Bone marrow (tissue), 2 donors: ENCODE measurements around the gene GATB.

Experiments used
- DNase-seq, 2 donors: peaks; one replicate each; lab custom pipeline; 2025; lab: John Stamatoyannopoulos, UW

Gene GATB

DNA sequence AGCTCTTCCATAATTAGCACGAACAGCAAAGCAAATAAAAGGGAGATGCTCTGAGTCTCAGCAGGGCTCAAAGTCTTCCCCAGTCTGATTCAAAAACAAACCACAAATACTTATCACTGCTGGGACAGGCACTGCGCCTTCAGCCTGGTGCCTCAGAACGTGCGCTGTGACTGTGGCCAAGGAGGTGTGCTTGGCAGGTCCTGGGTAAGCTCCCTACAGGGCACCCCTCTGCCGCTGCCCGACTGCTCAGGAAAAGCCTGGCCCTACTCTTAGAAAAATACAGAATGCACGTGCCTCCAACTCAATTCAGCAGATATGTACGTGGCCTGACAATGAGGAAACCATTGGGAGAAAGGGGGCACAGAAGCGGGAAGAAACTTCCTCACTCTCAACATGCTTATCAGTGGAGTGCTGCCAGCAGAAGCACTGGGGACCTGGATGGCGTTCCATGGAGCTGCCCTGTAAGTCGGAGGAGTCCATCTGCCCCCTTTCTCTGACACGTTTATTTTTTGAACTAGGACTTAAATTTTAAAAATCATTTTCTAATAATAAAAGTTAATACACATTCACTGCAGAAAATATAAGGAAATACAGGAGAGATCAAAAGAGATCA lies 86.8 kb downstream of the GATB start:
- DNase-seq: no peak

DNA sequence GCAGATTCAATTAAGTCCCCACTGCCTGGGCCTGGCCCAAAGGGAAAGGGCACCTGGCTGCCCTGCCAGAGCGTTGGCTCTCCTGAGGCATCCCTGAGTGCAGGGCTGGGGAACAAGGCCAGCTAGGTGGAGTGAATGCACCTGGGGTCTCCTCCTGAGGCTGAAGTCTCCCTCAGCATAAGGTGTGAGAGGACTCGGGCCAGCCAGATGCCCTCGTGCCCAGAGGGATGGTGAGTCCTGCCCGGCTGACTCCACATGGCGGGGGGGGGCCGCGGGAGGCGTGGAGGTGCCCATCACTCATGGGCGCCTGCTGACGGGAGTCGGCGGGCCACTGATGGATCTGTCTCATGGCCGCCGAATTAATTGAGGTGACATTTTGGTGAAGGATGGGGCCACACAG lies 87.8 kb downstream of the GATB start:
- DNase-seq: no peak

DNA sequence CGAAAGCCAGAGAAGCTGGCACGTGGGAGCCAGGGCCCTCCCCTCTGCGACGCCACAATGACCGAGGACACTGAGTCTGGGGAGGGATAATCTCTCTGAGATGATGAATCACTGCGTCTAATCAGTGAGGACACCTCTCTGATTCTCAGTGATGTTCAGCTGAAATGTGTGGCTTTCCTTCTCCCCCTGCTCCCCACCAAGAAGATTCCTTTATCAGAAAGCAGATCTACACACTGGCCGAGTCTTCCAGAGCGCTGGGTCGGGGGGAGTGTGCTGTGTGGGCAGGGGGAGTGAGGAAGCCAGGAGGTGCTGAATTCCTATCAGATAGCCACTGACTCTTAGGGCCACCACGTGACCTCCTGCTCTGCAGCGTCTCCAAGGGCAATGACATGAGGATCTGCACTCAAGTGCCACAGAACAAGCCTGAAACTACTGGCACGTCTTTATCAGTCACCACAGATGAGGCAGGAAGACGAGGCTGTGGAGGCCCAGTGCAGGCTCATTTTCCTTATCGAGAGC lies 89.2 kb downstream of the GATB start:
- DNase-seq: no peak

DNA sequence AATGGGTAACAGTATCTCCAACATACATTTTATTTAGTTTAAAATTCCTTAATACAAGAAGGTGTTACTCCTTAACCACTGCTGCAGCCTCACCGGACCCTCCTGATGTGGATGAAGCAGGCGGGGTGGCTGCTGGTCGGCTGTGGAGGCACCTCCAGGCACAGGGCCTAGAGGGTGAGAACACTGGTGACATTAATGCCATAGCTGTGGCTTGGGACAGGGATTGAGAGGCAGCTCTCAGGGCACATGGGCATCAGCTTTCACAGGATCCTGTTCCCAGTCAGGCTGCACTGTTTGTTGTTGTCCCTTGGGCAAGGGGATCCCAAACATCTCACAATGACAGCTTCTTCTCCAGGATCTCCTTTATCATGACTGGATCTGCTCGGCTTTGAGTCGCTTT lies 90.0 kb downstream of the GATB start:
- DNase-seq: no peak

DNA sequence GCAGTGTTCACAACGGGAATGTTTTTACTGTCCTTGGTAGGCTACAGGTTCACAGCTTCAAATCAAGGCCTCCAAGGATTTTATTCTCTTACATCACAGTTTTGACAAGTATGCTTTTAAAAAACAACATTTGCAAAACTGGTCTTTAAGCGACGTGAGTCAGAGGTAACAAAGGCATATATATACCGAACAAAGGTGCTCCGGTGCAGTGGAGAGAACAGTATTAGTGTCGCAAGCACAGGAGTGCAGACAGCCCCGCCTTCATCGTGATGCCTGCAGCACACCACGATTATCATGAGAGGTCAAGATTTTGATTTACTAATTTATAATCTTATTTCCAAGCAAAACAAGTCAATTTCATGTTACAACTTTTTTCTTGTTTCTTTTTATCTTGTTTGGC lies 90.8 kb downstream of the GATB start:
- no peak for DNase-seq

DNA sequence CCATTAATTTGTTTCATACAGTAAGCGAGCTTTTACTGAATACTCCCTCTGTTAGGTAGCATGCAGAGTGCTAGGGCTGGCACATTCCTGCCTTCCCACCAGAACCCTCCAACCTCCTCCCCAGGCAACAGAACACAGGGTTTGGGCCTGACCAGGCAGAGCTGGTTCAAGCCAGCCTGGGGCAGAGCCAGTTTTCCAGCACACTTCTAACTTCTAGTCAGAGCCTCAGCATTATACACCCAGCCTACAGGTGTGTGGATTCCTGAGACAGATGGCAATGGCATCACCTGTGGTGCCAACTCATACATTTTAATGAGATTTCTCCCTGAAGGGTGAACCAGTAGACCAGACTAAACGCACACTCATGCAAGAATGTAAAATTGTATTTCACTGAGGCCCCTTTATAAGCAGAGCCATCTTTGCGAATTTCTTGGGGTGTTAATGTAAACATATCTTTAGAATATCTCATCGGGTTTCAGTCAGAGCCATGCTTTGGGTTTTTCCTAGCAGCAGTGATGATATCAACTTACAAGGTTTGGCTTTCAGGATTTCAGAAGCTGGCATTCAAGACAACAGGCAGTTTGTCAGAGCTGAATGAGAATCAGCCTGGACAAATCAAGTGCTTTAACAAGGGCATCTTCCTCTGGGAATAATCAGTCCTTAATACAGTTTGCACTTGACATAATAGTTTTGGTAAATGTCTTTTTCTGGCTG lies 92.0 kb downstream of the GATB start:
- no peak for DNase-seq

DNA sequence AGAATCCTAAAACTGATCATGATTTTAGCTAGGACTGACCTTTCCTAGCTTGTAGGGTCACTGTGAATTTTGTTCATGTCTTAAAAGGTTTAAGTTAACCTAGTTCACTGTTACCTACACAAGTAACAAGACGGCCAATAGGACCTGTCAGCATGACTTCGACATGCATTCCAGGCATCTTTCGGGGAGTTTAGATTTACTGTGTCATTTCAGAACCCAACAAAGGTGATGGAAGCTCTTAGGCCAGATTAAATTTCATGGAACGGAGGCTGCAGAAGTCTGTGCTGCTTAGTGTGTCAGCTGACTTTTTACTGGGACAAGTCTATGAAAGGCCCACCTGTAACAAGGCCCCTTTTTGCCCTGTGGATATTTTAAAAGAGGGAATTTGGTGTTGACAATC lies 93.1 kb downstream of the GATB start:
- DNase-seq: no peak

DNA sequence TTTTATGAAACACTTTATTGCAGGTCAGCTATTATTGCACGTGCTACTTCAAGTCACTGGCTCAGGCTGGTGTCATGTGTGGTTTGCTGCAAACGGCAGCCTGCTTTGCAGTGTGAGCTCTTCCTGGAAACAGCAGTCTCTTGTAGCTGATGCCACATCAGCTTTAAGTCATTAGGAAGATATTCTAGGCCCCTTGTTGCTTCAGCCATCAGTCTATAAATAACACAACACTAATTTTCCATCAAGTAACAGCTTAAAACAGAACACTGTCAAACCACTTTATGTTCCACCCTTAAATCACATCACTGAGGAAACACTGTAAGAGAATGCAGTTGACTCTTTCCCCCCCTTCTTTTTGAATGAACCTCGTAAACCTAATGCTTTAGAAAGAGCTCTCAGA lies 93.8 kb downstream of the GATB start:
- no peak for DNase-seq

DNA sequence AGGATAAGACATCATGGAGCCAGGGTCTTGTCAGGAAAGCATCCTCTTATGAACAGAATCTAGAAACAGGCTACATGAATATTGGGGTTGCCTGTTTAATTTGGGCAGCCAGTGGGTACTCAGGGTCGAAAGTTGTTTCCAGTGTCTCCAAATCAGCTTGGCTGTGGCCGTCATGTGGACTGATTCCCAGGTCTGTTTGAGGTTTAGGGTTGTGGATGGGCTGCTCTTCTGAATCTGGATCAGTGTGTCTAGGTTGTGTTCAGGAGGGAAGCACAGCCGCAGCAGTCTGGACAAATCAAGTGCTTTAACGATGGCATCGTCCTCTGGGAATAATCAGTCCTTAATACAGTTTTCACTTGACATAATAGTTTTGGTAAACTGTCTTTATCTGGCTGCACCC lies 94.3 kb downstream of the GATB start:
- no peak for DNase-seq

DNA sequence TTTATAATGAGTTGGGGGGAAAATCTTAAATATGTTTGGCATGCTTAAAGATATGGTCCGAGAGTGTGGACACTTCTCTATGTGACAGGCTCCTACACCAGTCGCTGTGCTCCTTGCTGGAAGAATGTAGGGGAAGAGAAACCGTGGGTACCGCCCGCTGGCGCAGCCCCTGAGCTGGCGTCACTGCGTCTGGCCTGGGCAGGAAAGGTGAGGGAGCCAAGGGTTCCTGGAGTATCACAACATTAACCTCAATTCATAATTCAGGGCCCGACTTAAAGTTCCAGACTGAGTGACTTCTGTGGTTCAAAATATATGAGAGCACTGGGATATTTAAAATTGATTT lies 95.1 kb downstream of the GATB start:
- DNase-seq: no peak

DNA sequence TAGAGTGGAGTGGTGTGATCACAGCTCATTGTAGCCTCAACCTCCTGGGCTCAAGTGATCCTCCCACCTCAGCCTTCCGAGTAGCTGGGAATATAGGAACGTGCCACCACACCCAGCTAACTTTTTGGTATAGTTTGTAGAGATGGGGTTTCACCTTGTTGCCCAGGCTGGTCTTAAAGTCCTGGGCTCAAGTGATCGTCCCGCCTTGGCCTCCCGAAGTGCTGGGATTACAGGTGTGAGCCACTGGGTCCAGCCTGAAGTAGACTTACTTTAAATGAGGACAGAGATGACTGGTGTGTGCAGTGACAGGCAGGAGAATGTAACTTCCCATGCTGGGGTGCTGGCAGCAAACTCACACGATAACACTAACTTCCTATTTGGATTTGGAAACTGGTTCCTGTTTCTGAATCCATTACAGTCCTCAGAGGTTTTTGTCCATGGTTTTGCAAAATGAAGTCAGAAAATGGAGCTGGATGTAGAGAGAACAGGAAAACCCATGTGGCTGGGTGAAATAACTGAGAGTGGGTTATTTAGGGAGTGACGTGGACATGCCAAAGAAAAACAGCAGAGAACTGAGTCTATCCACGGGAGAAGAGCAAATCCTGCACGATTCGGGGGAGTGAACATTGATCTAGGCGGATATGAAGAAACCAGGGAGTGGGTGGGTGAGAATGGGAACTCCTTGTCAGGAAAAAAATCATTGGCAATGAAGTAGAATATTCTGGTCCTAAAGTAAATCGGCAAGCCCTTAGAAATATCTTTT lies 95.6 kb downstream of the GATB start:
- no peak for DNase-seq

DNA sequence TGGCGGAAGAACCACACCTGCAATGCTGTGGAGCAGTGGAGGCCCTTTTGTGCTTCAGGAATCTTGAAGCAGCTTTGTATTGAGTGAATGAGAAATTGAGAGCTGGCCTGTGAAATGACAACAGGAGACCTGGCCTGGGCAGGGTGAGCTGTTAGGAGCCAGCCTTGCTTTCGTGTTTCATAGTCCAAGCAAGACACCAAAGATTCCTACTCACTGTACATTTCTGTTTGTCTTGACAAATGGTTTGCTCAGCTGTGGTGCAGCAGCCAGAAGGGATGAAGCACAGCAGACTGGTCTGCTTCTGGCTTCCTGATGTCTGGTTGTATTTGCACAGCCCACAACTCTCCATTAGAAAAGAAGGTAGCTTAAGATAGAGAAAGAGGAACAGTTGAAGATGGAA lies 96.5 kb downstream of the GATB start:
- no peak for DNase-seq

DNA sequence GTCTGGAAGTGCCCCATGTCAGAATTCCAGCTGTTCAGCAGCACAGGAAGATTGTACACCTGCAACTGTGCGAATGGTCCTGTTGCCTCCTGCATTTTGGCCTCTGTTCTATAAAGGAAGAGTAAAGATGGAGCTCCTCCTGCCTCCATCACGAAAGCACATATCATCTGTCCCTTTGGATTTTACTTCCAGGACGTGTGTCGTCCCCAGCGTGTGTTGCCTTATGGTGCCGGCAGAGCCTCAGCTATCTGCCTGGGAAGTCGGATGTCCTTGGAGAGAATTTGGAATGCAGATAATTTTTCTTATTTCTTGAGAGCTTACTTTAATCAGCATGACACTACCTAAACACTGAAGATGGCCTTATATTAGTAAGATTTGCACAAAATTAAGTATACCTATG lies 97.7 kb downstream of the GATB start:
- no peak for DNase-seq

DNA sequence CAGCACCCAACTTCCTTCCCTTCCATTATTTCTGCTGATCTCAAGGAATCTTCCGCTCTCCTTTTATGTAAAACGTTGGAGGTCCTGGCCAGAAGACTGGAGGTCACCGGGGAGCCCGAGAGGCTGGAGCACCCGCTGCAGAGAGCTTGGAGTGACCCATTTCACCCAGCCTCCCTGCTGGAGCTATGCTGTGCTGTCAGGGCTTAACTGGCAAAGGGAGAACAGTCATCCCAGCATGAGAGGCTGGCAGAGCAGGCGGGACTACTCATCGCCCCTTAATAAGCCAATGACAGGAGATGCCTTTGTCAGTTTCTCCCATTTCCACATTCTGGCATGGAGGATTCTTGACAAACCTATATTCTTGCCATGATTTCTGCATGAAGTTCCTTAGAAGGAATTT lies 98.9 kb downstream of the GATB start:
- no peak for DNase-seq

DNA sequence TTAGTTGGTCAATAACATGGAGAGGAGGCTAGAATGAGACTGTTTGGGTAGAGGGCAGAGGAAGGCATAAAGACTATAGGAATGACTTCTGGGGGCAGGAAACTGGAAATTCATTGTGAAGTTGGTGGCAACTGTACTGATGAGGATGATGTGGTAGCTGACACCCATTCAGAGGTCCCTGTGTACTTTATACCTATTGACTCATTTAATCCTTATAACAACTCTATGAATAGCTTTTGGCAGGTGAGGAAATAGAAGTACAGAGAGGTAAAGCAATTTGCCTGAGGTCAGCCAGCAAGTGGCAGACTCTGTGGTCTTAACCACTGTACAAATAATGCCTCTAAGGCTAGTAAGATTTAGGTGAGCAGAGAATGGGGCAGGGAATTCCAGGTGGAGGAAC lies 100.1 kb downstream of the GATB start:
- no peak for DNase-seq

DNA sequence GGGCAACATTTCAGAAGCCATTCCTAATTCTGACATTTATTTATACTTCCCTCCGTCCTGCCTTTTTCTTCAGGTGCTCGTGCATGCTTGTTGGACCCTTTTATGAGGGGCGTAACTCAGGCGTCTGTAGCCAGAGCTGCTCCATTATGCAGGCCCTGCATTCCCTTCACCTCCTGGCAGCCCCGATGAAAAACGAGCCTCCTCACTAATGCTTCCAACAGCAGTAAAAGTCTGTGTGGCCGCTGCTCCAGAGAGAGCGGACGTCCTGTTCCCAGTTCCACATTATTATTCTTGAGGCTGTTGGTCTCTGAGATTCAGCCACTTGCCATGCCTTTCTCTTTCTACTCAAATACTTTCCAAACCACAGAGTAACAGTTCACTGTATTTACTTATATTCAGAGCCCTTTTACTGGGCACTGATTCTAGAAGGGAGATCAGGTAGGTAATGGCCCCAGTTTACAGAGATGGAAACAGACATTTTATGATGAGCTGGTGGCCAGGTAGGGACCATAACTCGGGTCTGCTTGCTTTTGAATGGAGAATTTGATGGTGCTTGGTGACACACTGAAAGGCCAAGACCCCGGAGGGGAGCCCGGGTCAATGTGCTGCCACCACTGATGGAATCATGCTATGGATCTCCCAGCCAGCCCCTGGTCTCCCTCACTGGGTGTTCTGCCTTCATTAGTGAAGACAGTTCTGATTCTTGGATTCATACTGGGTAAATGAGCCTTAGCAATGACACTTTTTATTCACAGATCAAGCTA lies 101.0 kb downstream of the GATB start:
- DNase-seq: no peak

DNA sequence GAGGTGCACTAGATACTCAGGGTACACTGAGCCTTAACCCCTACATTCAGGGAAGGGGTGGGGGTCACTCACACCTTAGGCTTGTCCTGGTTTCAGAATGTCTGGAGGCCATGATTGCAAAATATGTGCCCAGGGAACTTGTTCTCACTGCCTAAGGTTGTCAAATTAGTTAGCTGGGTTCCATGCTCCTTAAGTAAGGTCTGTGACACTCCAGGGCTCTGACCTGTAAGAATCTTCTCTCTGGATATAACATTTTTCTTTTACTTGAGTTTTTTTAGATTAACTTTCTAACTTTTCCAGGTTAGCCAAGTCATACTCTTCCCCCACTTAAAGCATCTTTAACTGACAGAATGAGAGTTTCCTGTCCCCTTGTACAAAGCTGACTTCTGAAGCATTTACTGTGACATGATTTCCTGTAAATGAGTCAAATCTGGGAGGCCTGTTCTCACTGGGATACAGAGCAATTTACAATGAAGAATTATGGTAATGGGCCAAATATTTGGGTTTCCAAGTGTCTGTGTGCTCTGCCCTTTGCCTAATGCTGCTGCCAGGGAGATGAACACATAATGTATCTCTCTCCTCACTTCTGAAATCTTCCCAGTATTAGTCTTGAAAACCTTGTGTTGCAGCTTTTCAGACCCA lies 101.7 kb downstream of the GATB start:
- DNase-seq: no peak

DNA sequence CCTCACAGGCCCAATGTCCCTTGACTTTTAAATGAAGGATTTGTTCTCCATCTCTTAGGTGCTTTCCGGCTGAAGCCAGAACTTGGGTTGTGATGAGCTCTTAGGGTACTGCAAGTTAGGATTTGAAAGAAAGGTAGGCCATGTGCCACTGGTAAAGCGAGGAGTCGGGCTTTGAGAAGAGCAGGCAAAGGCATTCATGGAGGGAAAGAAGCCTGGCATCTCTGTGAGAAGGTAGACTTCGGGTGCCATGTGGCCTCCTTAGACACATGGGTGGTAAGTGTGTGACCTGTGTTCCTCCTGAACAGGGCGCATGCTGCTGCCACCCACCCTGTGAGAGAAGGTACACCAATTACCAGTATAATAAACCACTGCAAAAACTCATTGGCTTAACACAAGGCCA lies 102.9 kb downstream of the GATB start:
- no peak for DNase-seq

DNA sequence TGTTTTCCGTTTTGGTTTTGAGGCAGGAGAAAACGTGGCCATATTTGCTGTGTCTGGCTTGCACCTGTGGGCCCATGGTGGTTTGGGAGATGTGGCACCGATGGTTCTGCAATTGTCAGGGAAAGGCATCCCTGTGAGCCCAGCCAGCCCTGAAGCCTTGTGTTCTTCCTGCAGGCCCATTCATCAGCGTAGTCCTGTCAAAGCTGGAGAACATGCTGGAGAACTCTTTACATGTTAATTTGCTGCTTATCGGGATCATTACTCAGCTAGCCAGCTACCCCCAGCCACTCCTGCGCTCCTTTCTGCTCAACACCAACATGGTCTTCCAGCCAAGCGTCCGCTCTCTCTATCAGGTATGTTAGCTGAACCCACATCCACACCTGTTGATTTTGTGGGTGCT lies 104.7 kb downstream of the GATB start:
- no peak for DNase-seq

DNA sequence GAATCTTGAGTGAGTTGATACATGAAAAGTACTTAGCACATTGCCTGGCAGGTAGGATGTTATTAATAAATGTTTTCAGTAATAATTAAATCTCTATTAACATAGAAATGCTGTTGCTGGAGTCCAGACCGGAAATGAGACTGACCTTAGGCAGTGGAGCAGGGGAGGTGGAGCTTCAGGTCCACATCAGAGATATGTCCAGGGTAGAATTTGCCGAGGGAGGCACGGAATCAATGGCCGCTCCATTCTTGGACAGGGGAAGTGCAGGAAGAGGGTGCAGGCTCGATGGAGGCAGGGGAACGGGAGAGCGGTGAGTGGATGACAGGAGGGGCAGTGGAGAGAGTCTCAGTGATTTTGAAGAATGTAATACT lies 107.3 kb downstream of the GATB start:
- no peak for DNase-seq

DNA sequence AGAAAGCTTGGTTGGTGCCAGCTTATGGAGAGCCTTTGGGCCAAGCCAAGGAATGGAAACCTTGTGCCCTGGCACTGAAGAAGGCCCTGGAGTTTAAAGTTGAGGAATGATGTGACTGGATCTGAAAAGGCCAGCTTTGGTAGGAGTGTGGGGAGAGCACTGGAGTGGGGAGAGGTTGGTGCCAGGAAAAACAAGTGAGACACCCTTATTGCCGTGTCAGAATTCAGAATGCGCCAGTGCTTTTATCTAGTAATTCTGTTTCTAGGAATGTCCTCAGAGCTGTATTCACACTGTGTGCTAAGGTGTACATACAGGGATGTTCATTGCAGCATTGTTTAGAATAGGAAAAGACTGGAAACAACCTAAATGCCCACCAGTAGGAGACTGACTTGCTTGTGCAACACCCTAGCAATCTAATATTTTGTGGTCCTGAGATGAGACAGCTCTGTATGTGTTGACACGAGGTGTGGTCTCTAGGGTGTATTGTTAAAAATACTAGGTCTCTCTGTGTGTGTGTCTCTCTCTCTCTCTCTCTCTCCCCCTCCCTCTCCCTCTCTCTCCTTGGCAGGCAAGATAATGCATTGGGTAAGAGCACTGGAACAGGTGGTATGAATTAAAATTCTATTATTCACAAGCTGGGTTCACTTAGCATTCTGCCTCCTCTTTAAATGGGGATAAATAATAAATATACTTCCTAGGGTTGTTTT lies 107.8 kb downstream of the GATB start:
- no peak for DNase-seq

DNA sequence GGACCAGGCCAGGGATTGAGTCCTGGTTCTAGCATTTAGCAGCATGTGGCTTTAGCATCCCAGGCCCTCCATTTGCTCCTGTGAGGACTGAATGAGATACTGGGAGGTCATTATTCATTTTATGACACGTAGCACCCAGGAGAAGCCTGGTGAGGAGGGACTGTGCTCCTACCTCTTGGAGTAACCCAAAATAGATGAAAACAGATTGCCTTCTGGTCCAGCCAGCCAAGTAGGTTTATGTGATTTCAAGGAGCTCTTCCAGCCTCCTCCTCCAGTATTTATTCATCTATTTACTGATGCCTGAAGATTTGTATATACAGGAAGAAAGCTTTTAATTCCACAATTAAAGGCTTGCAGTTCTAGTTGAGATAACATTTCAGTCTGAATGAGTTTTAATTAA lies 109.3 kb downstream of the GATB start:
- DNase-seq: no peak
